ENCODE results near the gene IGFBP5.

IGFBP5 gene

DNA sequence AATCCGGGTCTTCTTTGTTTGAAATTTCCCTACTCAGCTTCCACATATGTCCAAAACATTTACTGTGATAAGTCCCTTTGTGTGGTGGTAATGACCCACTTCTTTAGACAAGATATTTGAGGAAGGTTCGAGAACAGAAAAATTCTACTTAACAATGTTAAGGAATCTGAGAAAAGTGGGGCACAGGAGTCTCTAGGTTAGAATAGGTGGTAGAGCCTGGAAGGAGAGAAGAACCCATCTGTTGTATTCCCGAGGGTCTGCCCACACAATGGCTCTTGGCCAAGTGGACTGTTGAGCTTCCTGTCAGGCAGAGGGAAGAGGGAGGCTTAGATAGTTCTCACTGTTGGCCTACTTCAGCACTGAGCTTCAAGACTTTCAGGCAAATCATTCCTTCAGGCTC is 57.9 kb downstream of the IGFBP5 start:
- DNase-seq (ENCODE audit: low read depth) = no peak
- no peak overlapping the region for H3K4me3 ChIP-seq (ENCODE audit: control insufficient read depth, low read depth, low read length)

GRCh38 chr2:216636551-216637450 is 58.5 kb downstream of the IGFBP5 start:
- TF ChIP-seq CTCF (conservative IDR thresholded peaks at IDR 0.05; ENCODE audit: control insufficient read depth, insufficient read depth, low read depth, low read length) = no peak
- no peak overlapping the region for H3K4me3 ChIP-seq (ENCODE audit: control insufficient read depth, low read depth, low read length)
- DNase-seq (ENCODE audit: low read depth) = peak; percentile 40

More for the DNA sequence above, 57.9 kb downstream of the IGFBP5 start:
- no peak for TF ChIP-seq CTCF (conservative IDR thresholded peaks at IDR 0.05; ENCODE audit: control insufficient read depth, insufficient read depth, low read depth, low read length)

DNA sequence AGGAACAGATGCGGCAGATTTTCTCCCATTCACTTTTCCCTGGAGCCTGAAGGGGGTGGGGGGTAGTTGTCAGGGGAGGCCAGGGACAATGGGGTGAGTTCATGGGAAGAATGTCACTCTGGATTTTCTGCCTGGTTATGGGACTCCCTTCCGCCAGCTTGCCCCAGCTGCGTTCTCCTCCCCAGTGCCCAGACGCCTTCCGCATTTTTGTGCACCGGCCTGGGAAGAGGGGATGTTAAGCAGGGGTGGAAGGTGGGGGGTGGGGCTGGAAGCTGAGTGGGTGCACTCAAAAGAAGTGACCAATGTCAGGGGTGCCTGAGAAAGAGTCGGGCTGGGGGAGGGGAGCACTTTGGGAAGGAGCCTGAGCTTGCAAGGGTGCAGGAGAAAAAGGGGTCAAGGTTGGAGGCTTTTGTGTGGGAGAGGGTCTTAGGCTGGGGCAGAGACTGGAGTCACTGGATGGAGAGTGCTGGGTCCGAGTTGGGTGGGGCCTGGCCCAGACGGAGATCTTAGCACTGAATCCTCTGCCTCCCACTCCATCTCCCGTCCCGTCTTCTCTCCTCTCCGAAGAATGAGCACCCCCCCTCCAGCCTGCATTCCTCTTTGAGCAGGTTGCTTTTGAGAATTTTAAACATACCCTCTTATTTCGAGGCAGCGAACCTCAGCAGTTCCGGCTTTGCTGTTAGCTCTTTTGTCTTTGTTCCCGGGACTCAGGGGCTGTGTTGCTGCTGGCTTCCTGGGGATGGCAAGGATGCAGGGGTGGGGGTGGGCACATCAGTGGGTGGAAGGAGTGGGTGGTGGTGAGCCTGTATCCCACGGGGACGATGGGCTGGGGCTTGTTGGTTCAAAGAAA is 59.4 kb downstream of the IGFBP5 start:
- DNase-seq (ENCODE audit: low read depth) = no peak
- H3K4me3 ChIP-seq (ENCODE audit: control insufficient read depth, low read depth, low read length) = no peak overlapping the region
- no peak for TF ChIP-seq CTCF (conservative IDR thresholded peaks at IDR 0.05; ENCODE audit: control insufficient read depth, insufficient read depth, low read depth, low read length)

- no peak for DNase-seq (ENCODE audit: low read depth)
- H3K4me3 ChIP-seq (ENCODE audit: control insufficient read depth, low read depth, low read length) = no peak overlapping the region
- TF ChIP-seq CTCF (conservative IDR thresholded peaks at IDR 0.05; ENCODE audit: control insufficient read depth, insufficient read depth, low read depth, low read length) = no peak
These were observed 60.2 kb downstream of the IGFBP5 start for GRCh38 chr2:216635171-216635570.

DNA sequence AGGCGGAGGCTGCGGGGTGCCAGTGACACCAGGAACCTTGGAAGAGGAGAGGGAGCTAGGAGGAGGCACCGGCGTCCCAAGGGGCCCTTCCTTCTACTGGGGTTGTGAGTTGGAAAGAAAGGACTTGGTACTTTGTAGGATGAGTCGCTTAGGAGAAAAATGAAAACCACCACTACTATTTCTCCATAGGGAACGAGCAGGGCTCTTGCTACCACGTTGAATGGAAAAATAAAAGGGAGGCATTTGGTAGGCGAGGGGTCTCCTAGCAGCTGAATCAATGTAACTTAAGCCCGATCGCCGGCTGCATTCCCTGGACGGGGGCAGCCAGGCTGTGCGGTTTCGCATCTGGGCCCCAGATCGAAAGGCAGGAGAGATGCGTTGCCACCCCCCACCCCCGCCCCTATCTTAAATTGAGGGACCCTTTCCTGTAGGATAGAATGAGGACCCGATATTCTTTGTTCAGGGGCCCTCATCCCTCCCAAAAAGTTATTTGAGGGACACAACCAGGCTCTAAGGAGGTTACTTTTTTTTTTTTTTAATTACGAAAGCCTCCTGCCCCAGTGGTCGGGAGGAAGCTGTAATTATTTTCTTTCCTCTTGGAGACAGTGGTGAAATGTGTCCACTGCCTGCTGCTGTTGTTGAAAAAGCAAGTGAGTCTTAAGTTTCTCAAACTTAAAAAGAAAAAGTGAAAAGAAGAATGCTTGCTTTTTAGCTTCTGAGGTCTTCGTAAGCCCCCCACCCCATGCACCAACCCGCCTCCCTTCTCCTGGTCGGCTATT is 60.8 kb downstream of the IGFBP5 start:
- H3K4me3 ChIP-seq (ENCODE audit: control insufficient read depth, low read depth, low read length) = no peak overlapping the region
- TF ChIP-seq CTCF (conservative IDR thresholded peaks at IDR 0.05; ENCODE audit: control insufficient read depth, insufficient read depth, low read depth, low read length) = no peak
- DNase-seq (ENCODE audit: low read depth) = no peak

All from fibroblast of mammary gland (primary cell).